MM.1S (cell line): ENCODE data around the gene GVQW3.

Experiments used
- CTCF ChIP-seq: fragments of 300-600 bp; sonication (generic); IDR thresholded peaks from 2 replicates; pipeline ENCODE4 v1.5.1; 2016; ENCODE audit warnings: antibody characterized with exemption, low read length, mixed read lengths
- EZH2 ChIP-seq: fragments of 300-600 bp; sonication (generic); optimal IDR thresholded peaks from 2 replicates; pipeline ENCODE3; 2017; ENCODE audit warnings: low read depth, mild to moderate bottlenecking, antibody characterized with exemption, low read length, mixed read lengths

- TF ChIP-seq CTCF (no peak), EZH2 (no peak)
Observed at GRCh38 chr11:76376746-76377558, 4.2 kb upstream of the GVQW3 start.
